A673 (cell line): ENCODE measurements around the gene TRIM16.
"Not testable (repeated sequence)": the region's sequence is repeated elsewhere in the genome, so short reads cannot be mapped to it uniquely, and the experiment has no call there.

Experiments used
- CTCF ChIP-seq: fragments of 300-800, 200-600 bp; sonication (generic); conservative IDR thresholded peaks from 2 replicates; pipeline ENCODE4 v1.5.1; 2017; ENCODE audit warnings: low read depth, mild to moderate bottlenecking, antibody characterized with exemption, low read length, moderate library complexity, mixed read lengths
- EZH2 ChIP-seq: fragments of 200-600 bp; sonication (generic); IDR thresholded peaks from 2 replicates; pipeline ENCODE4 v1.6.1; 2017; ENCODE audit warnings: borderline replicate concordance, low read depth, mild to moderate bottlenecking, mixed read lengths, antibody characterized with exemption, low read length; ENCODE audit not compliant: poor library complexity, severe bottlenecking

- TF ChIP-seq CTCF, EZH2: not testable (repeated sequence)
These were observed 14.6 kb downstream of the TRIM16 start for GRCh38 chr17:15669526-15669925.
